Effector memory CD8-positive, alpha-beta T cell (primary cell): ENCODE measurements around the gene PLVAP.
A peak's percentile ranks its signal among the peaks of the same experiment; 100 is the strongest.

Source experiments
- ATAC-seq: fragments of 150-1000 bp; cut with Tn5 transposase; replicated peaks from 2 replicates; pipeline ENCODE4 v1.10.0; 2021; ENCODE audit warnings: mild to moderate bottlenecking, moderate library complexity
- DNase-seq, 3 experiments: peaks; one replicate each; pipeline ENCODE4 v3.0.0; 2021
- H3K27ac Mint-ChIP-seq, 2 donors: one replicate each; pipeline ENCODE4 v1.8.0; 2022; ENCODE audit warnings: mild to moderate bottlenecking in 2 of 2, mixed read lengths in 2 of 2, moderate library complexity in 2 of 2
- H3K27me3 Mint-ChIP-seq, 2 donors: one replicate each; pipeline ENCODE4 v1.8.0; 2022; ENCODE audit warnings: mixed read lengths in 2 of 2
- H3K36me3 Mint-ChIP-seq: one replicate; pipeline ENCODE4 v1.8.0; 2022; ENCODE audit warnings: mild to moderate bottlenecking, moderate library complexity, mixed read lengths; ENCODE audit not compliant: insufficient read depth
- H3K4me1 Mint-ChIP-seq, 2 donors: one replicate each; pipeline ENCODE4 v1.8.0; 2022; ENCODE audit warnings: low read depth in 2 of 2, mixed read lengths in 2 of 2
- H3K4me3 Mint-ChIP-seq, 2 donors: one replicate each; pipeline ENCODE4 v1.8.0; 2022; ENCODE audit warnings: mild to moderate bottlenecking in 2 of 2, mixed read lengths in 2 of 2, moderate library complexity in 2 of 2
- H3K9me3 Mint-ChIP-seq, 2 donors: one replicate each; pipeline ENCODE4 v1.8.0; 2022; ENCODE audit warnings: mixed read lengths in 2 of 2

PLVAP gene

DNA sequence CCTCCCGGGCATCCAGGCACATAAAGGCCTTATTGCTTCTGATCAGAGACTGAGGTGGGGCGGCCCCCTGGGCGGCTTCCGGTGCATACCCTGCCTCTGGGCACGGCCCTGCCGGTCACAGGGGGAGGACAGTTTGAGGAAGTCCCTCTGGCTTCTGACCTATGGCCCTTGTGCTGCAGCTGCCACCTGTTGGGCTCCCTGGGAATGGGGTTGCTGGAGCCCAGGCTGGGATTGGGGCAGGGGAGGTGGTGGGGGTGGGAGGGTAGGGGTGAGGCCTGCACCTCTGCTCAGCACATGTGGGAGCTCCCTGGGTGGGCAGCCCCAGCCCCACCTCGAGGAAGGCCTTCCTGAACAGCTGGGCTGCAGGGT lies 53.2 kb downstream of the PLVAP start:
- peaks cover 3% of the 10 kb centered on the region in 2 donors for H3K4me1 Mint-ChIP-seq
- no peaks in the 10 kb centered on the region for H3K9me3 Mint-ChIP-seq
- ATAC-seq (no peak), DNase-seq (no peak)
- H3K4me3 Mint-ChIP-seq: no peak overlapping the region
- peaks cover 25% of the 10 kb centered on the region for H3K36me3 Mint-ChIP-seq
- no peaks in the 10 kb centered on the region for H3K27me3 Mint-ChIP-seq
- H3K27ac Mint-ChIP-seq: no peak overlapping the region

DNA sequence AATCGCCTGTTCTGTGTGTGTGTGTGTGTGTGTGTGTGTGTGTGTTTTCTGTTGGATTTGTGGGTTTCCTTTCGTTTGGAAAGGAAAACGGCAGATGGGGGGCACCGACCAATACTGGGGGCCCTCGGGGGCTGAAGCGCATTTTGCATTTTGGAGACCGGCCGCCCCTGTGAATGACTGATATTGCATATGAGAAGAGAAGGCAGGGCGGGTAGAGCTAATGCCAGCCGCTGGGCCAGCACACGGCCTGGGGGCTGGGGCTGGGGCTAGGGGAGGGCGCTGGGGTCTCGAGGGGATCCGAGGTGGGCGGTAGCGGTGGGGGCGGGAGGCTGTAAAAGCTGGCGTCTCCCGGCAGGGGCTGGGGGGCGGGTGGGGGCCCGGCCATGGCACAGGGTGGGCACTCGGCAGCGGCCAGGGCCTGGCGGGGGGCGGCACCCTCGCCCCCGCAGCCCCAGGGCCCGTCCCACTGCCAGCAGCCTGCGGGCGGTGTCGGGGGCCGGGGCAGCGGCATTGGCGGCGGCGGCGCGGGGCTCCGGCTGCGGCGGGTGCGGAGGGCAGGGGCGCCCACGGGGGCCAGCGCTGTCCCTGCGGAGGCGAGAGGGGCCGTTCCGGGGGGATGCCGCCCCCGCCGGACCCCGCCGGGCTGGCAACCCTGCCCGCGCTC lies 53.7 kb downstream of the PLVAP start:
- no peaks in the 10 kb centered on the region for H3K9me3 Mint-ChIP-seq
- H3K27me3 Mint-ChIP-seq: no peaks in the 10 kb centered on the region
- no peak for DNase-seq
- peak overlapping the region in 1 of 2 donors; percentile 40 for H3K4me3 Mint-ChIP-seq
- no peak for ATAC-seq
- no peak overlapping the region for H3K27ac Mint-ChIP-seq
- H3K36me3 Mint-ChIP-seq: peaks cover 25% of the 10 kb centered on the region
- H3K4me1 Mint-ChIP-seq: peaks cover 0 to 3% of the 10 kb centered on the region in 2 donors

DNA sequence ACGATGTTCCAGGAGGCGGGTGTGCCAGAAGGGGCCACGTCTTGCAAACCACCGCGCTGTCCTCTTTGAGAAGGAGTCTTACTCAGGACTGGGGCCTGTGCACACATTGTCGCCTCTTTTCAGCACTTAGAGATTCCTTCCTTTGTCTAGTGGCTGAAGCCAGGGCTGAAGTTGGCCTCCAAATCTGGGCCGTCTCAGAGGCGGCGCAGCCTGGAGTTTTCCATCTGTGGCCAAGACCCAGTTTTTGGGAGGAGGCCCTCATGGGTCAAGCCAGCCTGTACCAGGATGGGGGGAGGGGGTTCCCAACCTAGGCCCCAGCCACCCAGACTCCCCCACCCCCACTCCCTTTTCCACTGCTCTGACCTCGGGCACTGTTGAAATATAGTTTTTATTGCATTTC lies 54.3 kb downstream of the PLVAP start:
- DNase-seq (no peak), ATAC-seq (no peak)
- no peak overlapping the region for H3K27ac Mint-ChIP-seq
- no peaks in the 10 kb centered on the region for H3K9me3 Mint-ChIP-seq
- H3K36me3 Mint-ChIP-seq: peaks cover 27% of the 10 kb centered on the region
- H3K4me1 Mint-ChIP-seq: peaks cover 0 to 3% of the 10 kb centered on the region in 2 donors
- no peaks in the 10 kb centered on the region for H3K27me3 Mint-ChIP-seq
- peak overlapping the region in 1 of 2 donors; percentile 40 for H3K4me3 Mint-ChIP-seq

DNA sequence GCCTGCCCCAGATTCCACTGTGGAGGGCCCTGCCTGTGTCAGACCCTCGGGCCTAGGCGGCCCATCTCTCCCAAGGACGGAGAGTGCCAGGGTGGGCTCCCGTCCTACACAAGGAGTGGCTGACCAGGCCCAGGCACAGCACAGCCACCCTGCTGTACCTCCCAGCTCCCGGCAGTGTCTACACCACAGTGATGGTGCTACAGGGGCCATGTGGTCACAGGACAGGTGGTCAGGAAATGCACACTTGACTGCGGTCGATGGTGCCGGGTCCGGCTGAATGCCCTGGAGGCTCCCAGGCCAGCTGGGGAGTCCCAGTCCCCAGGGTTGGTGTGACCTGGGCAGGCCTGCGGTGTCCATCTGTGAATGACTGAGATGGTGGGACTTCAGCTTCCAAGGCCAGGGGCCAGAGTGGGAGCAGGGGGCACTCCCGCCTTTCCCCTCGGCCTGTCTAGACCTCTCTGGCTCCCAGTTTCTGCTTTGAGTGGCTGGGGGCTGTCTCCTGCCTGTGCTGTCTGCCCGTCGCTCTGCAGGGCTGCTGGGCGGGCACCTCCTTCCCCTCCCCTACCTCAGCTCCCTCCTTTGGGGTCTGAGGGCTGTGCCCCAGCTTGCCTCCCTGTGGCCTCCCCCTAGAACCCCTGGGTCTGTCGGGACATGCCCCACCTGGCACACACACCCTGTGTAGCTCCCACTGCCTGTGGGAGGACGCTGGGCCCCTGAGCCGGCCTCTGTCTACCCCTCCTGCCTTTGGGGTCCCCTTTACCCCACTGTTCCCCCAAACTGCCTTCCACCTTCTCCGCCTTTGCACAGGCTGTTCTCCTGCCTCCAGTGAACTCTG lies 55.3 kb downstream of the PLVAP start:
- no peak for DNase-seq
- ATAC-seq: no peak
- peaks cover 0 to 3% of the 10 kb centered on the region in 2 donors for H3K4me1 Mint-ChIP-seq
- H3K36me3 Mint-ChIP-seq: peaks cover 36% of the 10 kb centered on the region
- no peaks in the 10 kb centered on the region for H3K9me3 Mint-ChIP-seq
- no peak overlapping the region for H3K27ac Mint-ChIP-seq
- no peaks in the 10 kb centered on the region for H3K27me3 Mint-ChIP-seq
- no peak overlapping the region for H3K4me3 Mint-ChIP-seq

DNA sequence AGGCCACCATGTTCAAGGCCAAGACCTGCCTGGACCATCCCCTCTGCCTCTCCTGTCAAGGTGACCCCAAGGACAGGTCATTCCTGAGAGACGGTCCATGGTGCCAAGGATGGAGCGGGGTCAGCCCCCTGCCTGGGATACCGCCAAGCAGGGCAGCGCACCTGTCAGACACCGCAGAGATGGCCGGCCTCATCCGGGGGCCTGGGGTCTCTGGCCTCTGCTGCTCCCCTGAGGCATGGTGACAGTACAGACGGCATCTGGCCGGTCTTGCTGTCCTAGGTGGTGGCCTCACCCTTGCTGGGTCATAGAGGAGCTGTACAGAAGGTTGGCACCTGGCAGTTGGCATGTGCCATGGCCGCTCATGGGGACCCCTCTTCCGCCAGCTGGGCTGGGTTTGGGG lies 56.7 kb downstream of the PLVAP start:
- H3K4me3 Mint-ChIP-seq: no peak overlapping the region
- no peak for DNase-seq
- no peak overlapping the region for H3K27ac Mint-ChIP-seq
- H3K36me3 Mint-ChIP-seq: peaks cover 47% of the 10 kb centered on the region
- H3K9me3 Mint-ChIP-seq: no peaks in the 10 kb centered on the region
- peaks cover 0 to 6% of the 10 kb centered on the region in 2 donors for H3K4me1 Mint-ChIP-seq
- no peaks in the 10 kb centered on the region for H3K27me3 Mint-ChIP-seq
- no peak for ATAC-seq

DNA sequence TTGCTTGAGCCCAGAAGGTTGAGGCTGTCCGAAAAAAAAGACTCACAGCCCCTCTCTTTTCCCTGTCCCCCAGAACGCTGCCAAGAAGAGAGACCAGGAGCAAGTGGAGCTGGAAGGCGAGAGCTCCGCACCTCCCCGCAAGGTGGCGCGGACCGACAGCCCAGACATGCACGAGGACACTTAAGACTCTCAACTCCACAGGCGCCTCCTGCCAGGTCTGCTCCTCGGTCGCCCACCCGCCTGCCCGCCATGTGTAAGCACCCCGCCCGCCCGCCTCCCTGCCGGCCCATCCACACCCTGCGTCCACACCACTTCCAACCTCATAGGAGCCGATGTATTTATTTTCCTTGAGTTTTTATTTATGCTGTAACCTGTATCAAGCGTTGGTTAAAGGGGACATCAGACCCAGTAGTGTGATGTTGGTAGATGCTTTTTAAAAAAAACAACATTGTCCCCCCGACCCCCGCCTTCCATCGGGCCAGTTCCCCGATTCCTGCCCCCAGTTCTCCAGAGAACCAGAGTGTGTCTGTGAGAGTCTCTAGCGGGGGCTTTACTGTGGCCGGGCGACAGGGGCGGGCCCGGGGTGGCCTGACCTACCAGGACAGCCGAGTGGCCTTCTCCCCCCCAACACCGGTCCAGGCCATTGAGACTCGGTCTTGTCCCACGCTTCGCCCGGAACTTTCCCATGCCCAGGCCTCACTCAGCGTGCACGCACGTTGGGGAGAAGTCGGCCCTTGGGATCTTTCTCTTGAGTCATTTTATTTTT lies 57.5 kb downstream of the PLVAP start:
- Mint-ChIP-seq H3K9me3 (no peaks in the 10 kb centered on the region), H3K27me3 (no peaks in the 10 kb centered on the region), H3K27ac (no peak overlapping the region), H3K36me3 (peaks cover 47% of the 10 kb centered on the region), H3K4me1 (peaks cover 0 to 6% of the 10 kb centered on the region in 2 donors), H3K4me3 (no peak overlapping the region)
- no peak for DNase-seq
- ATAC-seq: no peak

DNA sequence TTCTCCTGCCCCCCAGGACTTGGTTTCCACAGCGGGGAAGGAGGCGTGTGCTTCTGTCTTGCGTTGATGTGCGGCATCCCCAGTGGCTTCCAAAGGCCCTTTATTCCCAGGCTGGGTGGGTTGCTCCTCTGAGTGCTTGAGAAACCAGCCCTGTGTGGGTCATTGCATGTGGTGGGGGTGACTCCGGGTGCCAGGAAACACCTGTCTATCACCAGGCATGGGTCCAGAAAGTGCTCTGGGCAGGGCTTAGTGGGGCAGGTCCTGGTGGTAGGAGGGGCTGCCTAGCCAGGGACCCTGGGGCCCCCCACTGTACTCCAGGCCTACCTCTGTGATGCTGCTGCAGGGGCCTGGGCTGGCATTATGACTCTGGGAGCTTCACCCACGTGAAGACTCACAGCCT lies 58.2 kb downstream of the PLVAP start:
- Mint-ChIP-seq H3K4me1 (peaks cover 0 to 6% of the 10 kb centered on the region in 2 donors), H3K9me3 (no peaks in the 10 kb centered on the region), H3K27me3 (no peaks in the 10 kb centered on the region), H3K27ac (no peak overlapping the region), H3K36me3 (peaks cover 52% of the 10 kb centered on the region), H3K4me3 (no peak overlapping the region)
- no peak for ATAC-seq
- DNase-seq: no peak

DNA sequence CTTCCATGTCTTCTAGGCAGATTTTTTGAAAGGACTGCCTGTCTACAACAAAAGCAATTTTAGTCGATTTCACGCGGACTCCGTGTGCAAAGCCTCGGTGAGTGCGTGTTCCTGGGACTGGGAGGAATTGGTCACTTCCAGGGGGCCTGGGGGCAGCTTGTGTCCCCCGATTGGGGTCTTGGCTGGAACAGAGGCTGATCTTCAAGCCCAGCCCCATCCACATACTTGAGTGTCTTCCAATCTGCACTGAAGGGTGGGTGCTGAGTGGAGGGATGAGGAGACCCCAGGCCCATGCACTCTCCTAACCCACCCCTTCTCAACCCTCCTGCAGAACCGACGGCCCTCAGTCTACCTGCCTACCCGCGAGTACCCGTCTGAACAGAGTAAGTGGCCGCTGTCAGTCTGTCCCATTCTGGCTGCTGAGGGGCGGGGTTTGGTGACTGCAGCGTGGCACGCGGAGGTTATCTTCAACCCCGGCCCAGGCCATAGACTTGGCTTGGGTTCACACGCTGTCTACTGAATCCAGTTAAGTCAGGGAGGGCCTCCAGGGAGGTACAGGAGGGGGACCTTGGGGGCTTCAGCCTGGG lies 63.0 kb downstream of the PLVAP start:
- Mint-ChIP-seq H3K9me3 (no peaks in the 10 kb centered on the region), H3K36me3 (peaks cover 48% of the 10 kb centered on the region), H3K27ac (no peak overlapping the region), H3K4me3 (no peak overlapping the region), H3K27me3 (no peaks in the 10 kb centered on the region), H3K4me1 (peaks cover 23 to 24% of the 10 kb centered on the region in 2 donors)
- DNase-seq: no peak
- ATAC-seq: no peak

DNA sequence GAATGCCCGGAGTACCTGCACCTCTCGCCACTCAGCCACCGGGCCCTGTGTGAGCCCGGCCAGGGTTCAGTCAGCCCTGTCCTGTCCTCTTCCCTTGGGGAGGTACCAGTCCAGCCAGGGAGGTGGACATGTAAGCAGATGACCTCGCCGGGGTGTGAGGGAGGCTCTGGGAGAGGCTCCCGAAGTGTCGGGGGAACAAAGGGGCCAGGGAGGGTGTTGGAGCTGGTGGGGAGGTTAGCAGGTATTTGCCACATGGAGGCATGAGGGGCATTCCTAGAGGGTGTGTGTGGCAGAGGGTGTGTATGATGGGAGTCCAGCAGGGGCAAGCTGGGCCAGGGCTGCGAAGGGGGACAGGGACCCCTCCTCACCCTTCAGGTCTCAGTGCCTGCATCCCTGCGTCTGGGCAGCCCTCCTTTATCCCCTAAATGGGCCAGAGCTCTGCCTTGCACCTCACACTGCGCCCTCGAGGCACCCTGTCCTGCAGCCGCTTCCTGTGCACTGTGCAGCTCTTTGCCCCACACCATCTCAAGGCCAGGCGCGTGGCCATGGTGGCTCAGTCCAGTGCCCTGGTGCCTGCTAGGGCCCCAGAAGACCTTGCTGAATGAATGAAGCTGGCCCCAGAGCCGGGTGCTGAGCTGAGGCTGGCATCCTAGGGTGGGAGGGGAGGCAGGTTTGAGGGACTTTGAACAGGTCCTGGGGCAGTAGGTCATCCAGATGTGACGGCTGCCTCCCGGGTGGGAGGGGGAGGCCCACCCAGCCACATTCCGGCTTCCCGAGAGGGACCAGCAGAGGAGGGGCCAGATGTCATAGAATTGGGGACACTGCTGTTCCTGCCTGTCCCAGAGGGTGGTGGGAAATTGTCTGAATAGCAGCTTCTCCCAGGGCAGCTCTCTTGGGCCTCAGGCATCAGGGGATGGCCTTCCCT lies 64.7 kb downstream of the PLVAP start:
- no peaks in the 10 kb centered on the region for H3K9me3 Mint-ChIP-seq
- no peaks in the 10 kb centered on the region for H3K27me3 Mint-ChIP-seq
- peaks cover 31 to 32% of the 10 kb centered on the region in 2 donors for H3K4me1 Mint-ChIP-seq
- H3K27ac Mint-ChIP-seq: peak overlapping the region in 1 of 2 donors; percentile 53
- DNase-seq: no peak
- peaks cover 46% of the 10 kb centered on the region for H3K36me3 Mint-ChIP-seq
- H3K4me3 Mint-ChIP-seq: no peak overlapping the region
- no peak for ATAC-seq

DNA sequence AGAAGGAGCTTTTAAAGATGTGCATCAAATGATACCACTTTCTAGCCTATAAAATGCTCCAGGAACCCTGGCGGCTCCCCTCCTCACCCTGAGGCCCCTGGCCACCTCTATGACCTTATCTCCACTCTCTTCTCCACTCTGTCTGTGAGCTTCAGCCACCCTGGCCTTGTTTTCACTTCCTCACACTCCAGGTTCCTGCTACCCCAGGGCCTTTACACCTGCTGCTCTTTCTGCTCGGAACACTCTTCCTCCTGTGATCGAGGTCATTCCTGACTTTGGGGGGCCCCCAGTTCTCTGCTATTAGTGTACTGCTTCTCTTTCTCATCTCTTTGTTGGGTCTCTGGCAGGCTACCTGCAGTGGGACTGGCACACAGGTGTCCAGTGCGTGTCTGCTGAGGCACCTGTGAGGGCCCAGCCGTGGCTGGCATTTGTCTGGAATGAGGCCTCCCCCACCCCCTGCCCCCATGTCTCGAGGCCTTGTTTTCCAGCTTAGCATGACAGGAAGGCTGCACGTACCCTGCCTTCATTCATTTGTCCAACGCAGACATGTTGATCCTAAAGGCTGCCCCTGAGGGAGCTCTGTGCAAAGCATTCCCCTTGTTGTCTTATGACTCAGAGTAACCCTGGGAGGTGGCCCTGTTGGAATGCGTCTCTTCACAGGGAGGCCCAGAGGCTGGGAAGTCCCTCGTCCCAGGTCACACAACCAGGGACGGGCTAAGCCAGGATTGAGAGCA lies 65.5 kb downstream of the PLVAP start:
- DNase-seq: no peak
- no peaks in the 10 kb centered on the region for H3K9me3 Mint-ChIP-seq
- H3K36me3 Mint-ChIP-seq: peaks cover 41% of the 10 kb centered on the region
- peak overlapping the region; percentile 56 to 91 for H3K4me3 Mint-ChIP-seq
- ATAC-seq: no peak
- no peaks in the 10 kb centered on the region for H3K27me3 Mint-ChIP-seq
- peaks cover 31% of the 10 kb centered on the region in 2 donors for H3K4me1 Mint-ChIP-seq
- H3K27ac Mint-ChIP-seq: peak overlapping the region; percentile 35 to 53

DNA sequence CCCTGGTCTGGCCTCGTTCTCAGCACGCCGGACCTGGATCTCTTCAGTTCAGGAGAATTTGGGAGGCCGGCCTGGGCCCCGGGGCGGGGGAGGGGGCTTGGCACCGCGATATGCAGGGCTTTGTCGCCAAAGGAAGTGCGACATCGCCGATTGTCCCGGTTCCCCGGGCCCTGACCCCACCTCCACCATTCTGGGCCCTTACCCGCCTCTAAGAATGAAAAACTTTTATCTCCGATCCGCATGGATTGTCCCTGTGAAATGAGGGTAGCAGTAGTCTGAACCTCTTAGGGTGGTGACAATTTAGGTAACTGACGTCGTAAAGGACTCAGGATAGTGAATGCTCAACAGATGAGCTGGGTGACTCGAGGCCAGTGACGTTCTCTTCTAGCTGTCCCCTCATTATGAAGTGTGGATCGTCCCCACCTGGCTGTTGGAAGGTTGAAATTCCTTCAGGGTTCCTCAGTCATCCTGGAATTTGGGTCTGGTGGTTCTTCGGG lies 67.1 kb downstream of the PLVAP start:
- Mint-ChIP-seq H3K27me3 (no peaks in the 10 kb centered on the region), H3K9me3 (no peaks in the 10 kb centered on the region), H3K4me3 (peak overlapping the region; percentile 91 to 95), H3K27ac (peak overlapping the region; percentile 93 to 95), H3K36me3 (peaks cover 40% of the 10 kb centered on the region), H3K4me1 (peaks cover 33 to 34% of the 10 kb centered on the region in 2 donors)
- DNase-seq: no peak
- ATAC-seq: no peak
